Measurements from ENCODE around the gene SSNA1.

DNA sequence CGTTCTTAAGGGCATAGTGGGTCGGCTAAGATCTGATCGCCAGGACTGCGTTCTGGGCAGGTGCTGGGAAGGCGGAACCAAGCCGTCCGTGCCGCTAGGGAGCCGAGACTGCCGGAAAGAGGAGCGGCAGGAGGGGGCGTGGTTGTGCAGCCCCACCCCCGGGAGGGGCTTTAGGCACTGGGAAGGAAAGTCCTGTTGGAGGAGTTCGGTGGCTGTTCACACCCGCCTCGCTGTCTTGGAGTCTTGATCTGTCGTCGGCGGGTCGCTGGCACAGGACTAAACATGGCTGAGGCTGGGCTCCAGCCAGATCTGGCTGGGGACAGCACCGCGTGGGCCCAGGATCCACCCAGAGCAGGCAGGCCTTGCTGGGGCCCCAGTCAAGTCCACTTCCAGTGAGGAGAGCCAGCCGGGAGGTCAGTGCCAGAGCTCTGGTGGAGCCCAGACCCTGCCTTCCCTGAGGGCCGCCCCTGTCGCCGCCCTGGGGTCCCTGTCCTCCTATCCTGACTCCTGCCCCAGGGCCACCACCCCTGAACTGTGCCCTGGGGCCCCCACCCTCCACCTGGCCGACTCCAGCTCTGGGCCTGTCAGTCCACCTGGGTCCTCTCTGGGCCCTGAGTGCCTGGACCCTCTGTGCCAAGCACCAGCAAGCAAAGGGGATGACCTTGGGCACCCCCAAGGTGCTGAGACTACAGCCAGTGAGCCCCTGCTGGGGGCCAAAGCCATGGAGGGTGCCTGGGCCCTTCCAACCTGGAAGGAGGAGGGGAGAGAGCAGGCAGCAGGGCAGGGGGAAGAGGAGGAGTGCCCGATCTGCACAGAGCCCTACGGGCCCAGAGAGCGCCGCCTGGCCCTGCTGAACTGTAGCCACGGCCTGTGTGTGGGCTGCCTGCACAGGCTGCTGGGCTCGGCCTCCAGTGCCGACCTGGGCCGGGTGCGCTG, 29.1 kb downstream of the SSNA1 start:
- TF ChIP-seq, protein P1, sequence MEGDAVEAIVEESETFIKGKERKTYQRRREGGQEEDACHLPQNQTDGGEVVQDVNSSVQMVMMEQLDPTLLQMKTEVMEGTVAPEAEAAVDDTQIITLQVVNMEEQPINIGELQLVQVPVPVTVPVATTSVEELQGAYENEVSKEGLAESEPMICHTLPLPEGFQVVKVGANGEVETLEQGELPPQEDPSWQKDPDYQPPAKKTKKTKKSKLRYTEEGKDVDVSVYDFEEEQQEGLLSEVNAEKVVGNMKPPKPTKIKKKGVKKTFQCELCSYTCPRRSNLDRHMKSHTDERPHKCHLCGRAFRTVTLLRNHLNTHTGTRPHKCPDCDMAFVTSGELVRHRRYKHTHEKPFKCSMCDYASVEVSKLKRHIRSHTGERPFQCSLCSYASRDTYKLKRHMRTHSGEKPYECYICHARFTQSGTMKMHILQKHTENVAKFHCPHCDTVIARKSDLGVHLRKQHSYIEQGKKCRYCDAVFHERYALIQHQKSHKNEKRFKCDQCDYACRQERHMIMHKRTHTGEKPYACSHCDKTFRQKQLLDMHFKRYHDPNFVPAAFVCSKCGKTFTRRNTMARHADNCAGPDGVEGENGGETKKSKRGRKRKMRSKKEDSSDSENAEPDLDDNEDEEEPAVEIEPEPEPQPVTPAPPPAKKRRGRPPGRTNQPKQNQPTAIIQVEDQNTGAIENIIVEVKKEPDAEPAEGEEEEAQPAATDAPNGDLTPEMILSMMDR (IDR thresholded peaks at IDR 0.05; ENCODE audit: poor library complexity, severe bottlenecking) = no peak
- no peak for TF ChIP-seq RAD21 (conservative IDR thresholded peaks at IDR 0.05)
- no peak for TF ChIP-seq EZH2 (IDR thresholded peaks at IDR 0.05; ENCODE audit: borderline replicate concordance, insufficient read depth, low read length, poor library complexity, severe bottlenecking)
- no peak for TF ChIP-seq TAF1 (IDR thresholded peaks at IDR 0.05; ENCODE audit: low read depth)
- TF ChIP-seq EP300 (conservative IDR thresholded peaks at IDR 0.05; ENCODE audit: poor library complexity, severe bottlenecking) = no peak

Data from neural cell (in vitro differentiated cells).